Endodermal cell (in vitro differentiated cells): ENCODE measurements around the gene GCK. TPM values are rescaled to one million over a fixed set of nuclear protein-coding genes. Genes with fewer than 3 reads are reported as not detected.
A peak's percentile ranks its signal among the peaks of the same experiment; 100 is the strongest.

Experiments
- DNase-seq: peaks from one replicate; pipeline ENCODE4 v3.0.0-alpha.2; 2017
- H3K27ac ChIP-seq: 2 replicates; pipeline ENCODE4 v1.5.1; 2013; ENCODE audit warnings: mild to moderate bottlenecking, low read depth, low read length, moderate library complexity
- H3K27me3 ChIP-seq: 2 replicates; pipeline ENCODE4 v1.6.1; 2013; ENCODE audit warnings: mild to moderate bottlenecking, low read length, moderate library complexity; ENCODE audit not compliant: insufficient read depth, control insufficient read depth, poor library complexity, severe bottlenecking
- H3K36me3 ChIP-seq: 2 replicates; pipeline ENCODE4 v1.7.0; 2013; ENCODE audit warnings: mild to moderate bottlenecking, low read length, moderate library complexity; ENCODE audit not compliant: control insufficient read depth, insufficient read depth
- H3K4me1 ChIP-seq: one replicate; pipeline ENCODE4 v1.7.0; 2013; ENCODE audit warnings: low read length; ENCODE audit not compliant: control insufficient read depth, insufficient read depth
- H3K4me3 ChIP-seq: 2 replicates; pipeline ENCODE4 v1.5.1; 2013; ENCODE audit warnings: mild to moderate bottlenecking, low read length, moderate library complexity
- H3K9ac ChIP-seq: 2 replicates; pipeline ENCODE4 v1.6.1; 2013; ENCODE audit warnings: mild to moderate bottlenecking, low read length, moderate library complexity; ENCODE audit not compliant: poor library complexity, severe bottlenecking; ENCODE audit errors: extremely low read depth
- H3K9me3 ChIP-seq: 2 replicates; pipeline ENCODE4 v1.6.1; 2013; ENCODE audit warnings: mild to moderate bottlenecking, low read length, moderate library complexity; ENCODE audit not compliant: control insufficient read depth
- H3K27ac Mint-ChIP-seq: 2 replicates; pipeline ENCODE4 v1.8.0; 2020; ENCODE audit warnings: mixed read lengths
- H3K27me3 Mint-ChIP-seq: 2 replicates; pipeline ENCODE4 v1.8.0; 2021; ENCODE audit warnings: mild to moderate bottlenecking, mixed read lengths; ENCODE audit not compliant: insufficient read depth
- H3K36me3 Mint-ChIP-seq: 2 replicates; pipeline ENCODE4 v1.8.0; 2020; ENCODE audit warnings: low read depth, mixed read lengths
- H3K4me1 Mint-ChIP-seq: 2 replicates; pipeline ENCODE4 v1.8.0; 2020; ENCODE audit warnings: mixed read lengths
- H3K4me3 Mint-ChIP-seq: 2 replicates; pipeline ENCODE4 v1.8.0; 2020; ENCODE audit warnings: mild to moderate bottlenecking, moderate library complexity, mixed read lengths
- H3K9me3 Mint-ChIP-seq: 2 replicates; pipeline ENCODE4 v1.8.0; 2020; ENCODE audit warnings: mild to moderate bottlenecking, mixed read lengths
- WGBS, 2 experiments: methylation state at CpG; one replicate each; pipeline versions ENCODE4 v1.1.5 to v1.1.7; 2013; ENCODE audit warnings: missing lambda C conversion rate in 2 of 2, mixed read lengths in 1 of 2; ENCODE audit not compliant: insufficient coverage in 1 of 2, insufficient read length in 1 of 2; 5-methylcytosine and 5-hydroxymethylcytosine counted together
- long read RNA-seq, 4 experiments: library from polyadenylated mRNA in 2 of 4; library from RNA in 1 of 4; library from capped mRNA in 1 of 4; stranded (forward) in 3 of 4; unstranded in 1 of 4; transcript quantifications; one replicate each; pipeline ENCODE4 v2.0.0, GENCODE V29; 2020 to 2021; ENCODE audit warnings: inconsistent platforms in 1 of 4
- polyA plus RNA-seq, 2 experiments: library from polyadenylated mRNA; stranded (reverse); fragments of 50-300 nt; gene quantifications; one replicate each; pipeline ENCODE4 v1.2.3, GENCODE V29; 2013
- total RNA-seq, 2 donors: library from RNA; stranded (reverse); fragmentation: NEBNext Ultra II Directional in 1 of 2; extraction: Animal tissue kit (Norgen Biotek cat#: 25700) in 1 of 2; gene quantifications; 2 replicates in 1 of 2; 3 replicates in 1 of 2; pipeline ENCODE4 v1.2.1, GENCODE V29; 2021
- TF ChIP-seq, protein P1 (sequence below): fragments of 200-600 bp; sonication (generic); conservative IDR thresholded peaks from 2 replicates; pipeline ENCODE4 v1.5.0; 2021; ENCODE audit warnings: antibody characterized with exemption, mild to moderate bottlenecking

The GCK gene
- total RNA-seq = under 1 TPM; 0.29 to 0.48 TPM
- polyA plus RNA-seq (2013, experiment 1 of 2) = 5.4 TPM
- polyA plus RNA-seq (2013, experiment 2 of 2) = 5.5 TPM
- long read RNA-seq, experiment 1 = 0 reads
- long read RNA-seq, experiment 2, partial matches to known transcripts = 0 of 3 reads
- long read RNA-seq, experiment 2, other reads (novel, unspliced or antisense) = 1 of 3 reads
- long read RNA-seq, experiment 3, partial matches to known transcripts = 1 of 4 reads
- long read RNA-seq, experiment 3, other reads (novel, unspliced or antisense) = 0 of 4 reads
- long read RNA-seq, experiment 4, partial matches to known transcripts = 0 of 1 reads
- long read RNA-seq, experiment 4, other reads (novel, unspliced or antisense) = 0 of 1 reads

GRCh38 chr7:44189286-44189992 is at the start of gene GCK:
Gene GCK, minus strand, starts transcription at chr7:44189439. Its CDS starts 486 bp downstream, at chr7:44188953.
- Histone ChIP-seq H3K27me3 (no peaks in the 10 kb centered on the region), H3K9me3 (no peaks in the 10 kb centered on the region), H3K4me3 (no peak within 1 kb of the TSS), H3K36me3 (no peaks in the 10 kb centered on the region), H3K9ac (no peak within 1 kb of the TSS), H3K4me1 (no peaks in the 10 kb centered on the region), H3K27ac (no peak within 1 kb of the TSS)
- H3K27ac Mint-ChIP-seq = peak within 1 kb of the TSS; percentile 40
- H3K27me3 Mint-ChIP-seq = no peaks in the 10 kb centered on the region
- TF ChIP-seq, protein P1, sequence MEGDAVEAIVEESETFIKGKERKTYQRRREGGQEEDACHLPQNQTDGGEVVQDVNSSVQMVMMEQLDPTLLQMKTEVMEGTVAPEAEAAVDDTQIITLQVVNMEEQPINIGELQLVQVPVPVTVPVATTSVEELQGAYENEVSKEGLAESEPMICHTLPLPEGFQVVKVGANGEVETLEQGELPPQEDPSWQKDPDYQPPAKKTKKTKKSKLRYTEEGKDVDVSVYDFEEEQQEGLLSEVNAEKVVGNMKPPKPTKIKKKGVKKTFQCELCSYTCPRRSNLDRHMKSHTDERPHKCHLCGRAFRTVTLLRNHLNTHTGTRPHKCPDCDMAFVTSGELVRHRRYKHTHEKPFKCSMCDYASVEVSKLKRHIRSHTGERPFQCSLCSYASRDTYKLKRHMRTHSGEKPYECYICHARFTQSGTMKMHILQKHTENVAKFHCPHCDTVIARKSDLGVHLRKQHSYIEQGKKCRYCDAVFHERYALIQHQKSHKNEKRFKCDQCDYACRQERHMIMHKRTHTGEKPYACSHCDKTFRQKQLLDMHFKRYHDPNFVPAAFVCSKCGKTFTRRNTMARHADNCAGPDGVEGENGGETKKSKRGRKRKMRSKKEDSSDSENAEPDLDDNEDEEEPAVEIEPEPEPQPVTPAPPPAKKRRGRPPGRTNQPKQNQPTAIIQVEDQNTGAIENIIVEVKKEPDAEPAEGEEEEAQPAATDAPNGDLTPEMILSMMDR = no peak
- peak; percentile 78 for DNase-seq
- WGBS, 2 experiments = 88 to 90% methylated on average over 4 to 11 of the region's 11 CpGs
- no peak within 1 kb of the TSS for H3K4me3 Mint-ChIP-seq
- no peaks in the 10 kb centered on the region for H3K9me3 Mint-ChIP-seq
- peaks cover 10% of the 10 kb centered on the region for H3K4me1 Mint-ChIP-seq
- H3K36me3 Mint-ChIP-seq = no peaks in the 10 kb centered on the region

DNA sequence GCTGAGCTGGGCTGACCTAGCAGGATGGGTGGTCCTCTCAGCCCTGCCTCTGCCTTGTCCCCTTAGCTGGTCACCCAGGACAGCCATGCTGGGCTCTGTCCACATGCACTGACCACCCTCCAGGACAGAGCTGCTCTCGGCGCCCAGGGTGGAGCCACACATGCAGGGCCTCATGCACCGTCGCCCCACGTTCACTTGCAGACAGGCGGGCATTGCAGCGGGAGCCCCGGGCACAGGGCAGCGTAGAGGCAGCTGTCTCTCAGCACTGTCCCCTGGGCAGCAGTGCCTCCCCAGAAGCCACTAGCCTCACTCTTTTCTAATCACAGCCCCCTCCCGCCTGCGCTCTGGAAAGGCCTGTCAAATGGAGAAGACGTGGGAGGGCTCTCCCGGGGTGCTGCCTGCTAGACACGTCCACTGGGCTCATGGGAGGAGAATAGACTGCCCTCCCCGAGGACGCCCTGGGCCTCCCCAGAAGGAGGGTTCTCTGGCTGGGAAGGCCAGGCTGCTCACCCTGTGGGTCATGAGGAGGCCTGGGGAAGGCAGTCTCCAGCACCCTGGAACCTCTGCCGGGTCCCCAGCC is 49.0 kb upstream of the GCK start:
- Mint-ChIP-seq H3K9me3 (no peaks in the 10 kb centered on the region), H3K36me3 (no peaks in the 10 kb centered on the region), H3K4me1 (peaks cover 5% of the 10 kb centered on the region), H3K27me3 (no peaks in the 10 kb centered on the region), H3K27ac (no peak overlapping the region), H3K4me3 (no peak overlapping the region)
- no peak overlapping the region for H3K4me3 ChIP-seq
- 89 to 93% methylated on average over 7 to 17 of the region's 17 CpGs for WGBS, 2 experiments
- peaks cover 5% of the 10 kb centered on the region for H3K4me1 ChIP-seq
- no peaks in the 10 kb centered on the region for H3K9me3 ChIP-seq
- H3K36me3 ChIP-seq = no peaks in the 10 kb centered on the region
- H3K9ac ChIP-seq = no peak overlapping the region
- H3K27me3 ChIP-seq = no peaks in the 10 kb centered on the region
- no peak overlapping the region for H3K27ac ChIP-seq
- DNase-seq = no peak
- TF ChIP-seq, protein P1 = no peak

- Histone ChIP-seq H3K36me3 (no peaks in the 10 kb centered on the region), H3K4me1 (peaks cover 5% of the 10 kb centered on the region), H3K9me3 (no peaks in the 10 kb centered on the region), H3K27me3 (no peaks in the 10 kb centered on the region), H3K9ac (no peak overlapping the region), H3K4me3 (no peak overlapping the region), H3K27ac (no peak overlapping the region)
- peaks cover 5% of the 10 kb centered on the region for H3K4me1 Mint-ChIP-seq
- no peaks in the 10 kb centered on the region for H3K36me3 Mint-ChIP-seq
- no peak overlapping the region for H3K27ac Mint-ChIP-seq
- H3K4me3 Mint-ChIP-seq = no peak overlapping the region
- no peaks in the 10 kb centered on the region for H3K27me3 Mint-ChIP-seq
- no peak for DNase-seq
- H3K9me3 Mint-ChIP-seq = no peaks in the 10 kb centered on the region
- TF ChIP-seq, protein P1 = no peak
- WGBS, 2 experiments = 88 to 92% methylated on average over 7 to 10 of the region's 10 CpGs
These were observed 48.5 kb upstream of the GCK start for GRCh38 chr7:44237696-44238095.
